GM18505 (cell line): Measurements from ENCODE around the gene CFL1.

ENCODE experiments used
- ATAC-seq: cut with Tn5 transposase; IDR thresholded peaks from one replicate; pipeline ENCODE4 v1.9.1; 2021; ENCODE audit not compliant: unreplicated experiment
- POLR2A ChIP-seq: IDR thresholded peaks from 4 replicates; pipeline ENCODE4 v1.6.1; 2011; ENCODE audit warnings: borderline replicate concordance; ENCODE audit not compliant: insufficient read depth, insufficient read length; ENCODE audit errors: extremely low read depth

The CFL1 gene

GRCh38 chr11:65862941-65863888 lies 5.2 kb upstream of the CFL1 start:
- no peak for ATAC-seq
- TF ChIP-seq POLR2A = no peak

GRCh38 chr11:65862191-65862735 lies 4.3 kb upstream of the CFL1 start:
- no peak for TF ChIP-seq POLR2A
- ATAC-seq = no peak

GRCh38 chr11:65861533-65862183 lies 3.7 kb upstream of the CFL1 start:
- TF ChIP-seq POLR2A = no peak
- ATAC-seq = no peak

GRCh38 chr11:65861165-65861505 lies 3.2 kb upstream of the CFL1 start:
- no peak for ATAC-seq
- no peak for TF ChIP-seq POLR2A

GRCh38 chr11:65860278-65861164 lies 2.5 kb upstream of the CFL1 start, which contains the start of gene MUS81:
TSS of gene MUS81 (plus strand) at chr11:65860433. CDS start at chr11:65860754, 321 bp downstream.
- peak; percentile 22 for ATAC-seq
- peak; percentile 73 for TF ChIP-seq POLR2A

- ATAC-seq = no peak
- TF ChIP-seq POLR2A = no peak
Observed at GRCh38 chr11:65859812-65860277, 1.9 kb upstream of the CFL1 start.

GRCh38 chr11:65859095-65859811 lies 1.3 kb upstream of the CFL1 start:
- peak; percentile 45 for ATAC-seq

GRCh38 chr11:65858681-65859087 lies 704 bp upstream of the CFL1 start:
- no peak for ATAC-seq
- no peak for TF ChIP-seq POLR2A

More at GRCh38 chr11:65859095-65859811, 1.3 kb upstream of the CFL1 start:
- TF ChIP-seq POLR2A = peak; percentile 98

- peak; percentile 4 for ATAC-seq
- TF ChIP-seq POLR2A = no peak
Observed at GRCh38 chr11:65857500-65857852, 504 bp downstream of the CFL1 start.

- TF ChIP-seq POLR2A = peak; percentile 67
- peak; percentile 18 for ATAC-seq
Observed at GRCh38 chr11:65856689-65857499, 1.1 kb downstream of the CFL1 start.

- ATAC-seq = no peak
- TF ChIP-seq POLR2A = no peak
Observed at GRCh38 chr11:65855927-65856363, 2.0 kb downstream of the CFL1 start.
